GM23248 (cell line): Measurements from ENCODE around the gene DHRS1.

Source experiments
- EZH2 ChIP-seq: fragments of 200-600 bp; sonication (generic); IDR thresholded peaks from 2 replicates; pipeline ENCODE4 v1.6.1; 2018; ENCODE audit warnings: antibody characterized with exemption, mild to moderate bottlenecking; ENCODE audit not compliant: insufficient read depth, poor library complexity, severe bottlenecking
- EZH2phosphoT487 ChIP-seq: fragments of 200-600 bp; sonication (generic); IDR thresholded peaks from 2 replicates; pipeline ENCODE4 v1.6.1; 2018; ENCODE audit warnings: antibody characterized with exemption, moderate library complexity, mild to moderate bottlenecking, low read depth; ENCODE audit not compliant: insufficient read depth

GRCh38 chr14:24252289-24253124 is 47.1 kb downstream of the DHRS1 start:
- TF ChIP-seq EZH2 (no peak), EZH2phosphoT487 (no peak)
